IPS-15b (cell line): ENCODE data around the gene LAMC1.

Experiments
- H3K27me3 ChIP-seq: one replicate; pipeline ENCODE4 v1.6.1; 2013; ENCODE audit warnings: low read length; ENCODE audit not compliant: control insufficient read depth, insufficient read depth
- H3K36me3 ChIP-seq: one replicate; pipeline ENCODE4 v1.6.1; 2013; ENCODE audit warnings: low read length; ENCODE audit not compliant: control insufficient read depth, insufficient read depth
- H3K4me1 ChIP-seq: one replicate; pipeline ENCODE4 v1.6.1; 2013; ENCODE audit warnings: mild to moderate bottlenecking, low read length; ENCODE audit not compliant: control insufficient read depth, insufficient read depth
- H3K4me3 ChIP-seq: one replicate; pipeline ENCODE4 v1.5.1; 2013; ENCODE audit warnings: low read depth, low read length
- H3K9ac ChIP-seq: one replicate; pipeline ENCODE4 v1.6.1; 2013; ENCODE audit warnings: low read depth, mild to moderate bottlenecking, low read length
- H3K9me3 ChIP-seq: one replicate; pipeline ENCODE4 v1.6.1; 2013; ENCODE audit warnings: mild to moderate bottlenecking, low read length; ENCODE audit not compliant: control insufficient read depth, insufficient read depth

Gene LAMC1

GRCh38 chr1:183033205-183033604 is 10.0 kb downstream of the LAMC1 start:
- no peaks in the 10 kb centered on the region for H3K9me3 ChIP-seq
- H3K4me1 ChIP-seq, result peaks cover 14% of the 10 kb centered on the region
- H3K4me3 ChIP-seq, result no peak overlapping the region
- no peaks in the 10 kb centered on the region for H3K27me3 ChIP-seq
- H3K9ac ChIP-seq, result no peak overlapping the region
- no peaks in the 10 kb centered on the region for H3K36me3 ChIP-seq

- Histone ChIP-seq H3K27me3 (no peaks in the 10 kb centered on the region), H3K9me3 (no peaks in the 10 kb centered on the region), H3K4me1 (peaks cover 18% of the 10 kb centered on the region), H3K36me3 (no peaks in the 10 kb centered on the region), H3K9ac (no peak overlapping the region), H3K4me3 (no peak overlapping the region)
These were observed 11.5 kb downstream of the LAMC1 start for GRCh38 chr1:183034682-183035081.

- H3K9ac ChIP-seq, result no peak overlapping the region
- H3K27me3 ChIP-seq, result no peaks in the 10 kb centered on the region
- H3K4me1 ChIP-seq, result peaks cover 23% of the 10 kb centered on the region
- no peak overlapping the region for H3K4me3 ChIP-seq
- no peaks in the 10 kb centered on the region for H3K36me3 ChIP-seq
- H3K9me3 ChIP-seq, result no peaks in the 10 kb centered on the region
These were observed 15.2 kb downstream of the LAMC1 start for GRCh38 chr1:183038333-183038866.

GRCh38 chr1:183038913-183039312 is 15.7 kb downstream of the LAMC1 start:
- Histone ChIP-seq H3K4me3 (no peak overlapping the region), H3K36me3 (no peaks in the 10 kb centered on the region), H3K27me3 (no peaks in the 10 kb centered on the region), H3K9me3 (no peaks in the 10 kb centered on the region), H3K9ac (no peak overlapping the region), H3K4me1 (peaks cover 23% of the 10 kb centered on the region)

- no peaks in the 10 kb centered on the region for H3K36me3 ChIP-seq
- H3K27me3 ChIP-seq, result no peaks in the 10 kb centered on the region
- H3K9me3 ChIP-seq, result no peaks in the 10 kb centered on the region
- no peak overlapping the region for H3K9ac ChIP-seq
- H3K4me3 ChIP-seq, result no peak overlapping the region
- peaks cover 23% of the 10 kb centered on the region for H3K4me1 ChIP-seq
These were observed 16.1 kb downstream of the LAMC1 start for GRCh38 chr1:183039330-183039729.

- Histone ChIP-seq H3K4me1 (peaks cover 23% of the 10 kb centered on the region), H3K9me3 (no peaks in the 10 kb centered on the region), H3K9ac (no peak overlapping the region), H3K27me3 (no peaks in the 10 kb centered on the region), H3K36me3 (no peaks in the 10 kb centered on the region), H3K4me3 (no peak overlapping the region)
These were observed 16.8 kb downstream of the LAMC1 start for GRCh38 chr1:183039985-183040447.

- no peak overlapping the region for H3K9ac ChIP-seq
- H3K4me3 ChIP-seq, result no peak overlapping the region
- H3K9me3 ChIP-seq, result no peaks in the 10 kb centered on the region
- H3K36me3 ChIP-seq, result no peaks in the 10 kb centered on the region
- no peaks in the 10 kb centered on the region for H3K27me3 ChIP-seq
- H3K4me1 ChIP-seq, result peaks cover 23% of the 10 kb centered on the region
These were observed 17.3 kb downstream of the LAMC1 start for GRCh38 chr1:183040547-183040971.

- no peak overlapping the region for H3K9ac ChIP-seq
- no peaks in the 10 kb centered on the region for H3K27me3 ChIP-seq
- H3K4me1 ChIP-seq, result peaks cover 22% of the 10 kb centered on the region
- H3K4me3 ChIP-seq, result no peak overlapping the region
- H3K9me3 ChIP-seq, result no peaks in the 10 kb centered on the region
- no peaks in the 10 kb centered on the region for H3K36me3 ChIP-seq
These were observed 20.0 kb downstream of the LAMC1 start for GRCh38 chr1:183043254-183043653.

GRCh38 chr1:183043872-183044854 is 20.9 kb downstream of the LAMC1 start:
- Histone ChIP-seq H3K4me1 (peaks cover 15% of the 10 kb centered on the region), H3K4me3 (no peak overlapping the region), H3K9me3 (no peaks in the 10 kb centered on the region), H3K36me3 (no peaks in the 10 kb centered on the region), H3K9ac (no peak overlapping the region), H3K27me3 (no peaks in the 10 kb centered on the region)

GRCh38 chr1:183044893-183045649 is 21.9 kb downstream of the LAMC1 start:
- Histone ChIP-seq H3K27me3 (no peaks in the 10 kb centered on the region), H3K4me3 (no peak overlapping the region), H3K9ac (no peak overlapping the region), H3K36me3 (no peaks in the 10 kb centered on the region), H3K4me1 (peaks cover 7% of the 10 kb centered on the region), H3K9me3 (no peaks in the 10 kb centered on the region)

GRCh38 chr1:183048087-183049085 is 25.2 kb downstream of the LAMC1 start:
- H3K4me1 ChIP-seq, result peaks cover 2% of the 10 kb centered on the region

More at GRCh38 chr1:183048087-183049085, 25.2 kb downstream of the LAMC1 start:
- Histone ChIP-seq H3K4me3 (no peak overlapping the region), H3K9me3 (no peaks in the 10 kb centered on the region), H3K27me3 (no peaks in the 10 kb centered on the region), H3K36me3 (no peaks in the 10 kb centered on the region), H3K9ac (no peak overlapping the region)
